ENCODE measurements around the gene ADPRHL1.
A peak's percentile ranks its signal among the peaks of the same experiment; 100 is the strongest.
"Not testable (repeated sequence)": the region's sequence is repeated elsewhere in the genome, so short reads cannot be mapped to it uniquely, and the experiment has no call there.

ADPRHL1 gene

DNA sequence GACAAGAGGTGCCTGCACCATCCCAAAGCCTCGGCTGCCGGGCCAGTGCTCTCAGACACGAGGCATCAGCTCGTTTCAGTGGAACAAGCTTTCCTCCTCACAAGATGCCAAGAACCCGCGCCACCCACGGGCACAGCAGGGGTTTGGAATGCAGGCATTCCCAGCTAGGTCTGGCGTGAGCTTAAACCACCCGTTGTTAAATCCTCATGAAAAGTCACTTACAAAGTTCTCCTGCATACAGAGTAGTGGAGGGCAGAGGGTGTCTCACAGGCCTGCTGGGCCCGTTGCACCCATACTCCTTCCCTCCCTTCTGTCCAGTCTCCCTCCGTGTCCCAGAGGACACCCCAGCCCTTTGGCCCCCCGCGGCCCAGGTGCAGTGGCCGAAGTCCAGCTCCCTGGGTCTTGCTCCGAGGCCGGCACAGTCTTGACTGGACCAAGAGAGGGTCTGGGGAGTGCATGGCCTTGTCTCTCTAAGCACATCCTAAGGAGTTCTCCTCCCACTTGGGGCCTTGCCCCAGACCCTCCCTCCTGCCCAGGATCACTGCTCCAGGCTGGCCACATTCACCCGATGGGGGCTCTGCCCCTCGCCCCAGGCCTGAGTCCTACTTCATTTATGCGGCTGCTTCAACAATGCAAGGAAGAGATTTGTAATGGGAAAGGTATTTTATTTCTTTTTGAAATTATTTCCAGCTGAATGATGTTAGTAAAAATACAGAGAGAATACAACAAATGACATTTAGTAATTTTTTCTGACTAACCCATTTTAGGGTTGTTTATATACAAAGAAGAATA is 54.1 kb downstream of the ADPRHL1 start:
- no peak for DNase-seq (ENCODE audit: low read depth, low spot score)
- Histone ChIP-seq H3K9ac (ENCODE audit: insufficient read length, low read depth) (no peak overlapping the region), H3K36me3 (ENCODE audit: insufficient read depth, insufficient read length, low read length) (no peaks in the 10 kb centered on the region), H3K9me3 (ENCODE audit: insufficient read depth, low read length) (no peaks in the 10 kb centered on the region), H3K27me3 (ENCODE audit: insufficient read depth, insufficient read length) (no peaks in the 10 kb centered on the region), H3K4me1 (ENCODE audit: insufficient read depth, insufficient read length) (peaks cover 2% of the 10 kb centered on the region), H3K4me3 (ENCODE audit: insufficient read length, low read depth) (no peak overlapping the region)
- TF ChIP-seq ZNF274 (IDR thresholded peaks at IDR 0.05; ENCODE audit: low read depth, low read length) = no peak
- TF ChIP-seq YY1 (IDR thresholded peaks at IDR 0.05; ENCODE audit: insufficient read depth, insufficient read length) = no peak
- no peak for TF ChIP-seq SUZ12 (IDR thresholded peaks at IDR 0.05; ENCODE audit: extremely low read depth, insufficient read depth, insufficient read length)

DNA sequence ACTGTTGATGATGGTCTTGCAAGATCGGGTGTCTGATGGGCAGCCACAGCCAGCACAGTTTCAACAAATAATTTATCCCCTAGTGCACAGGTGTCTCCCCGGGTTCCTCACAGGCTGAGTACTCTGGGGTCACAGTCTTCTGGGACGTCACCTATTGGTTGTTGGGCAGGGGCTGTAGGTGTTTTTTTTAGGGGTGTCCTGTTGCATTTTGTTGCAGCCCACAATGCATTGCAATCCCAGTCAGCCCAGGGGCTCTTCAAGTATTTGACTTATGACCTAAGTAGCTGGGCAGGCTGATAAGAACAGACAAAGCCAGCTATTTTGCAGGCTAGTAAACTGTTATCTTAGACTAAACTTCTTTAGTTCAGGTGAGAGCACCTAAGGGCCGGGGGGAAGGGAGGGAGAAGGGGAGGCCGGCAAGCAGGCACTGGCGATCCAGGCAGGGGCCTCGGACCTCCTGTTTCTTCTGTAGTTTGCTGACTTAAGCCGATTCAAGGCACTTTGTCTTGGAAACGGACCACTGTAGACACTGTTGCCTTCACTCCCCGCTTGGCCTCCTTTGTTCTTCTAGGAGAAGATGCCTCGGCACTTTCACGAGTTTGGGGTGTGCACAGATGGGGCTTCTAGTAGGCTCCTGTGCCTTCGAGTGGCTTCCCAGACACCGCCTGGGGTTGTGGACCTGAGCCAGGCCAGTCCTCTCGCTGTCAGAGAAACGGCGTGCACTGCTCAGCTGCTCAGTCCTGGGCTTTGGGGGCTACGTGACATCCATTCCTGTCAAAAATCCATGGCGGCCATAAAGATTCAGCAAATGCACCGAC is 55.5 kb downstream of the ADPRHL1 start:
- no peak for DNase-seq (ENCODE audit: low read depth, low spot score)
- H3K27me3 ChIP-seq (ENCODE audit: insufficient read depth, insufficient read length) = no peaks in the 10 kb centered on the region
- no peaks in the 10 kb centered on the region for H3K9me3 ChIP-seq (ENCODE audit: insufficient read depth, low read length)
- H3K36me3 ChIP-seq (ENCODE audit: insufficient read depth, insufficient read length, low read length) = no peaks in the 10 kb centered on the region
- no peak overlapping the region for H3K4me3 ChIP-seq (ENCODE audit: insufficient read length, low read depth)
- no peak for TF ChIP-seq YY1 (IDR thresholded peaks at IDR 0.05; ENCODE audit: insufficient read depth, insufficient read length)
- no peak for TF ChIP-seq ZNF274 (IDR thresholded peaks at IDR 0.05; ENCODE audit: low read depth, low read length)
- TF ChIP-seq SUZ12 (IDR thresholded peaks at IDR 0.05; ENCODE audit: extremely low read depth, insufficient read depth, insufficient read length) = no peak
- H3K9ac ChIP-seq (ENCODE audit: insufficient read length, low read depth) = peak overlapping the region; percentile 50
- peaks cover 2% of the 10 kb centered on the region for H3K4me1 ChIP-seq (ENCODE audit: insufficient read depth, insufficient read length)

DNA sequence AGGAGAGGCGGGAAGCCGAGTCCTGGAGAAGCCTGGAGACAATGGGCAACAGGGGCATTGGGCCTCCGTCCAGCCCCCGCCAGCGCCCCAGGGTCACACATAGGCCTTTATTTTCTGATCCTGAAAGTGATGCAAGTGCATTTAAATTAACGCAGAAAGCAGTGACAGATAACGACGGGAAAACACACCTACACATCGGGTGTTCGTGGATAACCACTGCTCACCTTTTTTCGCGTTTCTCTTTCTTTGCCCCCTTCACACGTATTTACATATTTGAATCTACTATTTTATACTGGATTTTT is 59.0 kb downstream of the ADPRHL1 start:
- no peak overlapping the region for H3K9ac ChIP-seq (ENCODE audit: insufficient read length, low read depth)
- no peak for DNase-seq (ENCODE audit: low read depth, low spot score)
- TF ChIP-seq ZNF274 (IDR thresholded peaks at IDR 0.05; ENCODE audit: low read depth, low read length) (no peak), YY1 (IDR thresholded peaks at IDR 0.05; ENCODE audit: insufficient read depth, insufficient read length) (no peak), SUZ12 (IDR thresholded peaks at IDR 0.05; ENCODE audit: extremely low read depth, insufficient read depth, insufficient read length) (no peak)
- no peaks in the 10 kb centered on the region for H3K36me3 ChIP-seq (ENCODE audit: insufficient read depth, insufficient read length, low read length)
- H3K4me1 ChIP-seq (ENCODE audit: insufficient read depth, insufficient read length) = peaks cover 2% of the 10 kb centered on the region
- H3K9me3 ChIP-seq (ENCODE audit: insufficient read depth, low read length) = no peaks in the 10 kb centered on the region
- no peaks in the 10 kb centered on the region for H3K27me3 ChIP-seq (ENCODE audit: insufficient read depth, insufficient read length)
- H3K4me3 ChIP-seq (ENCODE audit: insufficient read length, low read depth) = peak overlapping the region; percentile 8

DNA sequence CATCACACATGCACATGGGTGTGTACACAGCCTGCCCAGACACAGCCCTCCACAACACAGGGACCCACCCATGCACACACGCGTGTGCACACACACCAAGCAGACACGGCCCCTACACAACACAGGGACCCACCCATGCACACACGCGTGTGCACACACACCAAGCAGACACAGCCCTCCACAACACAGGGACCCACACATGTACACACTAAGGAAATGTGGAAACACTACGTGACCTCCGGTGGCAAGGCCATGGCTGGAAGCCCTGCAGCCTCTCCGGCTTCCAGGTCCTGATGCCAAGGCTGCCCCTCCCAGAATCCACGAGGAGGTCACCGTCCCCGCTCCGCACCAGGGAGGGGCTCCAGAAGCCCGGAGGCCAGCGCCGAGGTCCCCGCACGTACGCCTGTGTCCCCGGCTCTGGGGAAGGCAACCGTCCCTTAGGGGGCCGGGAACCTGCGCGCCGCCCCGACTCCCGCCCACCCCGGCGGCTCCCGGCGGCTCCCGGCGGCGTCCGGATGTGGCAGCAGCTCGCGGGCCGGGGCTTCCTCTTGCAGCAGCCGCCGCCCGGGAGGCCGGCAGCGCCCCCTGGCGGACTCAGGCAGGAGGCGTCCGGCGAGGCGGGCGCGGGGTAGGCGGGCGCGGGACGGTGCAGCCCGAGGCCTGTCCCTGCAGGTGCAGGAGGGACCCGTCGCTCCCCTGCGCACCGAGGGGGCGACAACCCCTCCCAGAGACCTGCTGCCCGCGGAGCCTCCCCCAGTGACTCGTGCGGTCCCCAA is 59.5 kb downstream of the ADPRHL1 start:
- TF ChIP-seq ZNF274 (IDR thresholded peaks at IDR 0.05; ENCODE audit: low read depth, low read length) (no peak), SUZ12 (IDR thresholded peaks at IDR 0.05; ENCODE audit: extremely low read depth, insufficient read depth, insufficient read length) (no peak), YY1 (IDR thresholded peaks at IDR 0.05; ENCODE audit: insufficient read depth, insufficient read length) (no peak)
- no peaks in the 10 kb centered on the region for H3K36me3 ChIP-seq (ENCODE audit: insufficient read depth, insufficient read length, low read length)
- H3K9me3 ChIP-seq (ENCODE audit: insufficient read depth, low read length) = peaks cover under 1% of the 10 kb centered on the region; the same call in 1 of the 2 replicates
- peaks cover 2% of the 10 kb centered on the region for H3K4me1 ChIP-seq (ENCODE audit: insufficient read depth, insufficient read length)
- peak overlapping the region; percentile 81 for H3K9ac ChIP-seq (ENCODE audit: insufficient read length, low read depth)
- H3K4me3 ChIP-seq (ENCODE audit: insufficient read length, low read depth) = peak overlapping the region; percentile 38
- DNase-seq (ENCODE audit: low read depth, low spot score) = peak; percentile 68
- no peaks in the 10 kb centered on the region for H3K27me3 ChIP-seq (ENCODE audit: insufficient read depth, insufficient read length)

DNA sequence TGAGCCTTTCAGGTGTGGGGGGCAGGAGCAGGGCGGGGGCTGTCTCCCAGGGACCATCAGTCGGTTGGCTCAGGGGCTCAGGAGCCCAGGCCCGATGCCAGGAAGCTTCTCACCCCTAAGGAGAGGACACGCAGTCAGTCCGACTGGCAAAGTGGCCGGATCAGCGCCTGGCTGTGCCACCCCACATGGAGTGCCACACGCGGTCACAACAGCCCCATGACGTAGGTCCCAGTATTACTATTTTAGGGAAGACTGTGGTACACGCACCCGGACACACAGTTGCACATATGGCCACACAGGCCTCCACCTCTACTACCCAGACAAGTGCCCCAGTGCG is 60.1 kb downstream of the ADPRHL1 start:
- Histone ChIP-seq H3K9me3 (ENCODE audit: insufficient read depth, low read length) (peaks cover 6% of the 10 kb centered on the region), H3K9ac (ENCODE audit: insufficient read length, low read depth) (peak overlapping the region; percentile 81), H3K27me3 (ENCODE audit: insufficient read depth, insufficient read length) (no peaks in the 10 kb centered on the region), H3K4me3 (ENCODE audit: insufficient read length, low read depth) (peak overlapping the region; percentile 38), H3K36me3 (ENCODE audit: insufficient read depth, insufficient read length, low read length) (no peaks in the 10 kb centered on the region), H3K4me1 (ENCODE audit: insufficient read depth, insufficient read length) (peaks cover 2% of the 10 kb centered on the region)
- DNase-seq (ENCODE audit: low read depth, low spot score) = no peak
- no peak for TF ChIP-seq ZNF274 (IDR thresholded peaks at IDR 0.05; ENCODE audit: low read depth, low read length)
- TF ChIP-seq SUZ12 (IDR thresholded peaks at IDR 0.05; ENCODE audit: extremely low read depth, insufficient read depth, insufficient read length) = no peak
- TF ChIP-seq YY1 (IDR thresholded peaks at IDR 0.05; ENCODE audit: insufficient read depth, insufficient read length) = no peak

DNA sequence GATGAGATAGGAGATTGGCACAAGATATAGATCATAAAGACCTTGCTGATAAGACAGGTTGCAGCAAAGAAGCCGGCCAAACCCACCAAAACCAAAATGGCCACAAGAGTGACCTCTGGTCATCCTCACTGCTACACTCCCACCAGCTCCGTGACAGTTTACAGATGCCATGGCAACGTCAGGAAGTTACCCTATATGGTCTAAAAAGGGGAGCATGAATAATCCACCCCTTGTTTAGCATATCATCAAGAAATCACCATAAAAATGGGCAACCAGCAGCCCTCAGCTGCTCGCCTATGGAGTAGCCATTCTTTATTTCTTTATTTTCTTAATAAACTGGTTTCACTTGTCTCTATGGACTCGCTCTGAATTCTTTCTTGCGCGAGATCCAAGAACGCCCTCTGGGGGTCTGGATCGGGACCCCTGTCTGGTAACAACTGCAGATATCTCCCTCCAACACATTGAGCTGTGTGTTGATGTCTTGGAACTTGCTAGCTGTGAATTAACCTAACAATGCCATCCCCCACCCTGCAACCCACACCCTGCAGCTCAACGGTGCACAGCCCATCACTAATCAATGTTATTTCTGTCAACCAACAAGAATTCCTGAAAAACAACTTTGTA is 62.3 kb downstream of the ADPRHL1 start:
- DNase-seq (ENCODE audit: low read depth, low spot score) = peak; percentile 62
- H3K4me3 ChIP-seq (ENCODE audit: insufficient read length, low read depth) = no peak overlapping the region
- no peak overlapping the region for H3K9ac ChIP-seq (ENCODE audit: insufficient read length, low read depth)
- H3K36me3 ChIP-seq (ENCODE audit: insufficient read depth, insufficient read length, low read length) = no peaks in the 10 kb centered on the region
- no peaks in the 10 kb centered on the region for H3K4me1 ChIP-seq (ENCODE audit: insufficient read depth, insufficient read length)
- H3K9me3 ChIP-seq (ENCODE audit: insufficient read depth, low read length) = peaks cover 20% of the 10 kb centered on the region
- no peaks in the 10 kb centered on the region for H3K27me3 ChIP-seq (ENCODE audit: insufficient read depth, insufficient read length)
- no peak for TF ChIP-seq YY1 (IDR thresholded peaks at IDR 0.05; ENCODE audit: insufficient read depth, insufficient read length)

DNA sequence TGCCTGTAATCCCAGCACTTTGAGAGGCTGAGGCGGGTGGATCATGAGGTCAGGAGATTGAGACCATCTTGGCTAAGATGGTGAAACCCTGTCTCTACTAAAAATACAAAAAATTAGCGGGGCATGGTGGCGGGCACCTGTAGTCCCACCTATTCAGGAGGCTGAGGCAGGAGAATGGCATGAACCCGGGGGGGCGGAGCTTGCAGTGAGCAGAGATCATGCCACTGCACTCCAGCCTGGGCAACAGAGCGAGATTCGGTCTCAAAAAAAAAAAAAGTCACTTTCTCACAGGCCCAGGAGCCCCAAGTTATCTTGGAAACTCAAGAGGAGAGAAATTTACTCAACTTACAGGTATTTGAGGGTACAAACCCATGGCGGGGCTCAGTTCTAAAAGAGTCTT is 63.7 kb downstream of the ADPRHL1 start:
- H3K4me3 ChIP-seq (ENCODE audit: insufficient read length, low read depth); H3K36me3 ChIP-seq (ENCODE audit: insufficient read depth, insufficient read length, low read length); H3K27me3 ChIP-seq (ENCODE audit: insufficient read depth, insufficient read length); DNase-seq (ENCODE audit: low read depth, low spot score); H3K9ac ChIP-seq (ENCODE audit: insufficient read length, low read depth); H3K4me1 ChIP-seq (ENCODE audit: insufficient read depth, insufficient read length): not testable (repeated sequence)
- H3K9me3 ChIP-seq (ENCODE audit: insufficient read depth, low read length) = peaks cover 20% of the 10 kb centered on the region
